ENCODE measurements around the gene CADPS.
A peak's percentile ranks its signal among the peaks of the same experiment; 100 is the strongest.

The CADPS gene

GRCh38 chr3:62795978-62796657 lies 79.1 kb downstream of the CADPS start:
- no peak for TF ChIP-seq CTCF (IDR thresholded peaks at IDR 0.05; ENCODE audit: low read depth, low read length)
- no peak overlapping the region for H3K4me3 ChIP-seq (replicated peaks in 1 of 2; ENCODE audit: low read depth in 2 of 2, low read length in 2 of 2)
- no peak for DNase-seq (ENCODE audit: low read depth in 2 of 2)

- no peak for DNase-seq (ENCODE audit: low read depth in 2 of 2)
- TF ChIP-seq CTCF (IDR thresholded peaks at IDR 0.05; ENCODE audit: low read depth, low read length), result no peak
- no peak overlapping the region for H3K4me3 ChIP-seq (replicated peaks in 1 of 2; ENCODE audit: low read depth in 2 of 2, low read length in 2 of 2)
Measured at GRCh38 chr3:62793946-62794345, 81.3 kb downstream of the CADPS start.

- no peak for TF ChIP-seq CTCF (IDR thresholded peaks at IDR 0.05; ENCODE audit: low read depth, low read length)
- no peak for DNase-seq (ENCODE audit: low read depth in 2 of 2)
- H3K4me3 ChIP-seq (replicated peaks in 1 of 2; ENCODE audit: low read depth in 2 of 2, low read length in 2 of 2), result no peak overlapping the region
Measured at GRCh38 chr3:62785384-62785783, 89.8 kb downstream of the CADPS start.

GRCh38 chr3:62781121-62781520 lies 94.1 kb downstream of the CADPS start:
- no peak for TF ChIP-seq CTCF (IDR thresholded peaks at IDR 0.05; ENCODE audit: low read depth, low read length)
- DNase-seq (ENCODE audit: low read depth in 2 of 2), result no peak
- no peak overlapping the region for H3K4me3 ChIP-seq (replicated peaks in 1 of 2; ENCODE audit: low read depth in 2 of 2, low read length in 2 of 2)

GRCh38 chr3:62777674-62778073 lies 97.5 kb downstream of the CADPS start:
- TF ChIP-seq CTCF (IDR thresholded peaks at IDR 0.05; ENCODE audit: low read depth, low read length), result no peak
- DNase-seq (ENCODE audit: low read depth in 2 of 2), result no peak
- no peak overlapping the region for H3K4me3 ChIP-seq (replicated peaks in 1 of 2; ENCODE audit: low read depth in 2 of 2, low read length in 2 of 2)

- DNase-seq (ENCODE audit: low read depth in 2 of 2), result no peak
- H3K4me3 ChIP-seq (replicated peaks in 1 of 2; ENCODE audit: low read depth in 2 of 2, low read length in 2 of 2), result no peak overlapping the region
- TF ChIP-seq CTCF (IDR thresholded peaks at IDR 0.05; ENCODE audit: low read depth, low read length), result no peak
Measured at GRCh38 chr3:62777130-62777529, 98.1 kb downstream of the CADPS start.

GRCh38 chr3:62774221-62774620 lies 101.0 kb downstream of the CADPS start:
- H3K4me3 ChIP-seq (replicated peaks in 1 of 2; ENCODE audit: low read depth in 2 of 2, low read length in 2 of 2), result no peak overlapping the region
- peak in 1 of 2 donors; percentile 10 for DNase-seq (ENCODE audit: low read depth in 2 of 2)
- no peak for TF ChIP-seq CTCF (IDR thresholded peaks at IDR 0.05; ENCODE audit: low read depth, low read length)

Measured in cardiac fibroblast (primary cell).